Measurements from ENCODE around the gene FOXO3. TPM values are rescaled to one million over a fixed set of nuclear protein-coding genes. Genes with fewer than 3 reads are reported as not detected.
A peak's percentile ranks its signal among the peaks of the same experiment; 100 is the strongest.
"Not testable (repeated sequence)": the region's sequence is repeated elsewhere in the genome, so short reads cannot be mapped to it uniquely, and the experiment has no call there.

Gene FOXO3
- 29.3 TPM for total RNA-seq

DNA sequence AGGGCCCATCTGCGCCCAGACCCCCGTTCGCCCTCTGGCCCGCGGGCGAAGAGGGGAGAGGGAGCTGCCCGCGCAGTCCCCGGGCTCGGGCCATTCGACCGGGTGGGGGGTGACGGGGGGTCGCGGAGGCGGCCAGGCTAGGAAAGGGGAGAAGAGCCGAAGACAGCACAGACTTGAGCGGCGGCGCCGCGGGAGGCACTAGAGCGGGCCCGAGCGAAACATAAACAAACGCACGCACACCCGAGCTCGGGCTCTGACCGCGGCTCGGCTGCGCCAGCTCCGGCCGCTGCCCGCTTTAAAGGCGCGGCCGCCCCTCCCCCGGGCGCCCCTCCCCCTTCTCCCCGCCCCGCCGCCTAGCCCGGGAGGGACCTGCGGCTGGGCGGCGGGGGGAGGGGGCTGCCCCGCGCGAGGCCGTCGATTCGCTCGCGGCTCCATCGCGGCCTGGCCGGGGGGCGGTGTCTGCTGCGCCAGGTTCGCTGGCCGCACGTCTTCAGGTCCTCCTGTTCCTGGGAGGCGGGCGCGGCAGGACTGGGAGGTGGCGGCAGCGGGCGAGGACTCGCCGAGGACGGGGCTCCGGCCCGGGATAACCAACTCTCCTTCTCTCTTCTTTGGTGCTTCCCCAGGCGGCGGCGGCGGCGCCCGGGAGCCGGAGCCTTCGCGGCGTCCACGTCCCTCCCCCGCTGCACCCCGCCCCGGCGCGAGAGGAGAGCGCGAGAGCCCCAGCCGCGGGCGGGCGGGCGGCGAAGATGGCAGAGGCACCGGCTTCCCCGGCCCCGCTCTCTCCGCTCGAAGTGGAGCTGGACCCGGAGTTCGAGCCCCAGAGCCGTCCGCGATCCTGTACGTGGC is at the start of gene FOXO3:
TSS of gene FOXO3 (plus strand) at position 455 of the 846 bp plus-strand sequence. CDS start at position 747, 292 bp downstream.
- peak; percentile 66 for ATAC-seq

DNA sequence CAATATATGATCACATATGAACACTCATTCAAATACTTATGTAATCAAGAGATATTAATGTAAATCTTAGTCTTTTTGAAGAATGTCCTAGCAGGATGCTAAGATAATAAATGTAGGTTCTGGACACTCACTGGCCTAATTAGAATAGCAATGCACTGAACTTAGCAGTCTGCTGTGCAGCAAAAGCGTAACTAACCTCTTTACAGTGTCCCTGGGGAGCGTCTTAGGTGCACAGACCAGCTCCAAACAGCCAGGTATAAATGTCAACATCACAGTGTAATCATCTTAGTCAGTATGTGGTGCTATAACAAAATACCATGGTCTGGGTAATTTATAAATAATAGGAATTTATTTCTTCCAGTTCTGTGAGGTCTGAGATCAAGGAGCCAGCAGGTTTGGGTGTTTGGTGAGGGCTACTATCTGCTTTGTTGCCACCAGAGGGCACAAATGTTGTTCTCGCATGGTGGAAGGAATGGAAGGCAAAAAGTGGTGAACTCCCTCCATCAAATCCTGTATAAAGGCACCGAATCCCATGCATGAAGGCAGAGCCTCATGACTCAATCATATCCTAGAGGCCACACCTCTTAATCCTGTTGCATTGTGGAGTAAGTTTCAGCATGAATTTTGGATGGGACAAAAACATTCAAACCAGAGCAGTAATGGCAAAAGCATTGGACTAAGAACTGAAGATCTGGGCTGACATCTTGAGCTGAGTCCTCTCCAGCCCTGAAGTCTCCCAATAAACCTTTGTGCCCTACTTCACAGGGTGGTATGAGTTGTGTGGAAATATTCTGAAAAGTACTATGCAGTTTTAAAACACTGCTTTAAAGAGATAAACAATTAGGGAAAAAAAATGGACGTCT is 41.8 kb upstream of the FOXO3 start:
- peak; percentile 48 for ATAC-seq

DNA sequence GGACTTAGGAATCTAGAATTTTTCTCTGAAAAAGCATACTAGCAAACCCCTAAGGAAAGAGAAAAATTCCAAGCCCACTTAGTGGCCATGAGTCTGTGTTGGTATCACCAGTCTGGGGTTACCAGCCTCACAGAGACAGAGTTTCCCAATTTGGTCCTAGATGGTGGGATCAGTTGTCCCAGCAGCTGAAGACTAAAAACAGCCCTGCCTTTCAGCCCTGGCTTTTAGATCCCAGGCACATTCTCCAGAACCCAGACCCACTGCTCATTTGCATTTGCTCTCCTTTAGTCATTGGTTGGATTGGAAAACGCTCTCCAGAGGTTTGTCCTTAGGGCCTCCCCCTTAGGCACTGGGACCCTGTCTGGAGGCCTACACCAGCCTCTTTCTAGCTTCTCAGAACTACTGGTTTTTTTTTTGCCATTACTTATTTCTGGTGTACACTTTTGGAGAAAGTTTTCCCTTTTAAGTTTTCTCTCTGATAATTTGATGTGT is 39.1 kb upstream of the FOXO3 start:
- no peak for ATAC-seq

DNA sequence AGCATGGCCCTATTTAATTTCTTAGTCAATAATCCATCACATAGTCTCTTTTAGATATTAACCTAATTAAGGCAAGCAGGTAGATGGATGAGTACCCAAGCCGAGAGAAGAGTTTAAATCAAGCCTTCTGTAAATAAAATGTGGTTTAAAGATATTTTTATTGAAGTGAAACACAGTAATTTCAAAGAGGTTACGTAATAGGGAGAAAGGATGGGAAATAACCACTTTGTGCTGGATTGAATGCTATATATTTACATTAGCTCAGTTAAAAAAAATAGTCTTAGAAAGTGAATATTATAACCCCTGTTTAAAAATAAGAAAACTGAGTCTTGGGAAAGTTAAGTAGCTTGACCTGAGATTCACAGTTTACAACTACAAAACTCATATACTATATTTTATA is 37.0 kb upstream of the FOXO3 start:
- no peak for ATAC-seq

DNA sequence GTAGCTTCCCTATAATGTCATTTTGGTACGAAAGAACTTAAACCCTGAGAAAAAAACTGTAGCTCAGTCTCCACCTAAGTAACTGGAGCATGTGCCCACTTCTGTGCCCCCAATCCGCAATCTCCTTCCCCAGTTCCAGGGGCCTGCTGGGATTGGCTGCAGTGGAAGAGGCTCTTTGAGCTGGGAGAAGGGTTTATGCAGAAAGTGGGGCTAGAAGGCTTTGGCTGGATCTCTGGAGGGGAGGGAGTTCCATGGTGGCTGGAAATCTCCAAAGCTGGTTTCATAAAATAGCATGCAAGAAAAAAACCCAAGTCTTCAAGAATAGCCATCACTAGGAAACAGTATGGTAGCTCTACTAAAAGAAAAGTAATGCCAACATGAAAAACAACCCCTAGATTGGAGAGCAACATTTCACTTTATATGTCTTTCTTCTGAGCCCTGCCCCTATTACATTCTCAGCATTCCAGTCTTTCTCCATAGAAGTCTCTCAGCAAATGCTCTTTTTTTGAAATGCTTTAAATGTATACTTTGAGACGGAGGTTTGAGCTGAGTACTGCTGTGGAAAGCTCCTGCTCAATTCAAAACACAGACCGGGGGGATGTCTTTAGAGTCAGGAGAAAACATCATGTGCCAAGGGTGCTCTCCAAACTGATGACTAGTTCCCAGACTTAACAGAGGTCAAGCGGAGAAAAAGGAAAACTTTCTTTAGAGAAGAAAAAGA is 36.0 kb upstream of the FOXO3 start:
- ATAC-seq, result no peak

DNA sequence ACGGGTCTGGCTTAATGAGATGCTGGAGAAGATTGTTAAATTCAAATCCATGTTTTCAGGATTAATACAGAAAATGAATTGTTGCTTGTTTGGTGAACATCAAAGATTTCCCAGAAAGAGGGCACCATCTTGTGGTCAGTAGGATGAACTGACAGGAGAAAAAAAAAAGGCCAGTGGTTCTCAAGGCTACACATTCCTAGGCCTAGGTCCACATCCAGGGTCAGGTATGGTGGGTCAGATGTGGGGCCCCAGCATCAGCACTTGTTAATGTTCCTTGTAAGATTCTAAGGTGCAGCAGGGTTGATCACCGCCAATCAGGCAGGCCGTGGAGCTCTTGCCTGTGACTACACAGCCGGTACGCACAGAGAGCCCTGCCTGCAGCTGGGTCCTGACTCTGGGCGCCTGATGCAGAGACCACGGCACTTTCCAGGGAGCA is 34.0 kb upstream of the FOXO3 start:
- ATAC-seq, result peak; percentile 36

DNA sequence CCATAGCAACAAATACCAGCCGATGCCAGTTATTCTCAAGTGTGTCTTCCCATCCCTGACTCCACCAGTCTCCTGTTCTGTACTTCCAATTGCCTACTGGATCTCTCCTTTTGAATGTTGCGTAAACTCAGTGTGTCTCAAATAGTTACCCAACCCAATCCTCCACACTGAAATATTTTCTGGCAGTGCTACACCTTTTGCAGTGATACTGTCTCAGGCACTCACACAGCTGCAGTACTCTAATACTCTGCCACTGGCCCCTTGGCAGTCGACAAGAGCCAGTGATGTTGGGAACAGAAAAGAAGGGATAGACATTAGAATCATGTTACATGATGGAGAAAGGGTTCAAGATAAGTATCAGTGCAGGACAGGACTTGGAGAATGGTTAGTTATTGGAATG is 31.8 kb upstream of the FOXO3 start:
- ATAC-seq, result no peak

DNA sequence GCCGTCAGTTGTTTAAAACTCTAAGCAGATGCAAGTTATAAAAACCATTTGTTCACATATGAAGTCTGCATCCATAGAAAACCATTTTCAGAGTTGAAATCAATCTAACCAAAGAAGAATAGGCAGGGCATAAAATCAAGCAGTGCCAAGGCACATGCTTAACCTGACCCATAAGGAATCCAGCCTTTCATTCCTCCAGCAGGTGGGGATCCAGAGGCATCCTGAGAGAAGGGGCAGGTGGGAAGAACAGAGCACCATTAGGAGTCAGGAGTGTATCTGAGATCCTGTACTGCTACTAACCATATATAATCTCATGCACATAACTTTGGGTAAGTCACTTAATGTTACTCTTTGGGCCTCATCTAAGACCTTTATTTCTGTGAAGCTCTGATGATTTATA is 29.4 kb upstream of the FOXO3 start:
- no peak for ATAC-seq

DNA sequence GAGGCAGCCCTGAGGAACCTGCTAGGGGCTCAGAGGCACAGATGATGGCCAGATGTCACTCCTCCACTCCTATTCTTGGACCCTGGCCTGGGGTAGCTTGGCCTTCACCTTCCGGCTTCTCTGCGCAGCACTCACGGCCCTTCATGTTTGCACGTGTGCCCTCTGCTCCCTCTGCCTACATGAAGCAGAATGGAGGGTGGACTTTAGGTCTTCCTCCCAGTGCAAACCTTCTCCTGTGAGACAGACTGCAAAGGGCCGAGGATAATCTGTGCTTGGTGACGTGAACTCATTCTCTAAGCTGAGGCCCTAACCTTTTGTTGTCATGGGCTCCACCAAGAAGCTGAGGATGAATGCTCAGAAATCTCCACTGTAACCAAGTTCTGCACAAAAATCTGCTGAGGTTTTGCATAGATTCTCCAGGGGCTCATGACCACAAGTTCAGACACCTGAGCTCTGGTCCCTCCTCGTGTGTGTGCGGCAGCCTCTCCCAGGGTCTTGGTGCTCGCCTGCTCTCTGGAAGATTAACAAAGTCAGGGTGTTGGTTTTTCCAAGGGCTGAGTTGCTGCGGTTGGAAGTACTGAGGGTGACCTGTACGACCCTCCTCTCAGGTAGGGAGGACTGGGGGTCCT is 25.5 kb upstream of the FOXO3 start:
- ATAC-seq, result no peak

DNA sequence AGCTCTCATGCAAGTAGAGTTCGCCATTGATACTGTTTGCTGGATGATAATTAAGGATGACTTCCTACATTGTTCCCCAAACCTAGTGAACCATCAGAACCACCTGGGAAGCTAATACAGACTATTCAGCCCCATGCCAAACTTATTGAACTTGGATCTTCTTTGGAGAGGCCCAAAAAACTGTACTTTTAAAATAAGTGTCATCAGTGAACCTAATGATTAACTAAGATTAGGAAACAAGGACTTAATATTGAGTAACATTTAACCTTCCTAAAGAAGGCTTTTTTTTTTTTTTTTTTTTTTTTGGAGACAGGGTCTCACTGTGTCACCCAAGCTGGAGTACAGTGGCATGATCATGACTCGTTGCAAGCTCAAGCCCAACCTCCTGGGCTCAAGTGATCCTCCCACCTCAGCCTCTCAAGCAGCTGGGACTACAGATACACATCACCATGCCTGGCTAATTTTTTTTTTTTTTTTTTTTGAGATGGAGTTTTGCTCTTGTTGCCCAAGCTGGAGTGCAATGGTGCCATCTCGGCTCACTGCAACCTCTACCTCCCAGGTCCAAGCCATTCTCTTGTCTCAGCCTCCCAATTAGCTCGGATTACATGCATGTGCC is 24.7 kb upstream of the FOXO3 start:
- ATAC-seq, result not testable (repeated sequence)

DNA sequence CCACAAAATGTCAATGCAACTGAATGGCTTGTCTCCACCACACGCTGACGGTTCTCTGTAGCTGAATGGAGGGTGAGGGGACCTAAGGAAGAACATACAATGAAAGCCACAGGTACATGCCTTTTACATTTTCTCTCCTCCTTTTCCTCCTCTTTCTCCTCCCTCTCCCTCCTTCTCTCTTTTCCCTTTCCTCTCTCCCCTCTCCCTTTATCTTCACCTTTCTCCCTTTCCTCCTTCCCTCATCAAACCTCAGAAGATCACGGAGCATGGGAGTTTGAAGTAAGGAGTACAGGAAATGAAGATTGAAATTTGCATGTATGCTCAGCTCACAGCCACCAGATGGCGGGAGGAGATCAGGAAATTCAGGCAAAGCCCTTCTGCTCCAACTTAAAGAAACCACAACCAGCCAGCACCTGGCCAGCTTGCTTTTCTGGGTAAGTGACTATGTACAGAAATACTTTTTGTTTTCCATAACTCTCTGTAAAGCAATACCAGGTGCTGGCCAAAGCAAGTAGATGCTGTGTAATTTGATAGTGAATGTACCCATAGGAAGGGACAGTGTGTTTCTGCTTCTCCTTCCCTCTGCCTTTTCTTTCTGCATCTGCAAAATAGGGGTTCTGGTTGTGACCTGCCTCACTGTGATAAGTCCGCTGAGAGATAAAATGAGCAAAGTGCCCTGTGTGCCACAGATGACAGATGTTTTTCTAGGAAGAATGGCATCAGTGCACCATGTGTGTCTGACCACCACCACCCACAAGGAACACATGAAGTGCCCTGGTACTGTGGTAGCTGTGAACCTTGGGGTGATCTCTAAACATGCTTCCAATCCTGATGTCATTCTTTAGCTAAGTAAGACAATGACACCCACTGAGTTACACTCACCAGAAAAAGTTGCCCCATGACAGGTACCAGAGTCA is 18.6 kb upstream of the FOXO3 start:
- ATAC-seq, result peak; percentile 88

DNA sequence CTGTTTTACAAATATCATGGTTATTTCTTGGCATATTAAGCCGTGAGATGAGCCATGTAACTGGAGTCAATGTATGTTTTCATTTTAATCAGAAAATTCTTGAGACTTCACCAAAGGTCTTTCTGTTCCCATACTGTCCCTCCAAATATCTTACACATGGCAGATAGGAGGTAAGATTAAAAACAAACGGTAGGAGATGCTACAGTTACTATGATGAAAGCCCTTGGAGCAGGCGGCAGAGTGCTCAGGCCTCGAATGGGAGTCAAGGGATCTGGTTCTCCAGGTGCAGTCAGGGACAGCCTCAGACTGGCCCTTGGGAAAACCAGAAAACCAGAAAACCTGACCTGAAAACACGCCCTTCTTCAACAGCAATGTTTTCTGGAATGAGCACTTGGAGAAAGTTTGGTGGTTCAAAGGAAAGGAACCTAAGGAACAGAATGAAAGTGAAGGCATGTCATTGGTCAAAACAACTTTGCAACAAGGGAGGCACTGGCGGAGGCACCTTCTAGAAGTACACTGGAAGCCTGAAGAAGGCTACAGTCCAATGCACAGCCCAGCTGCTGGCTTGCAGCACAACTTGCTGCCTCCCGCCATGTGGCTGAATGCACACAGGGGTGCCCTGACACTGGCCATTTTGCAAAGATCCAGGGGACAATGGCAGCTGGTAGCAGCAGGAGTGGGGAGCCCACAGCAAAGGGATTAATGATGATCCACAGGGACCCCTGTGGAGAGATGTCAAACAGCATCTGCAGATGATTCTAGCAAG is 17.4 kb upstream of the FOXO3 start:
- no peak for ATAC-seq

DNA sequence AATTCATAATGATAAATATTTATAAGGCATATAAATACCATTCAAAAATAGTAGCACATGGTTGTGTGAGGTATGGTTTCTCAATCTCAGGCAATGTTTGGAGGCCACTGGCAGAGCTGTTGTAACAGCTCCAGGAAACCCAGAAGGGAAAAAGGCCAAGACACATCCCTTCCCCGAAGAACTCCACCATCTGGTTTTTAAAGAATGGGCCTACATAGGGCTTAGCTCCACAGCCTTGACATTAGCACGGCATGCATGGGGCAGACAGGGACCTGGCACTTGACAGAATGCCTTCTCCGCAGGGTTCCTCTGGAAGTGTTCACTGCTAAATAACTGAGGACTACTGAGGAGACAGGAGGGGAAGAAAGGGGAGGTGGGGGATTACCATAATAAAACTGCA is 16.1 kb upstream of the FOXO3 start:
- no peak for ATAC-seq

DNA sequence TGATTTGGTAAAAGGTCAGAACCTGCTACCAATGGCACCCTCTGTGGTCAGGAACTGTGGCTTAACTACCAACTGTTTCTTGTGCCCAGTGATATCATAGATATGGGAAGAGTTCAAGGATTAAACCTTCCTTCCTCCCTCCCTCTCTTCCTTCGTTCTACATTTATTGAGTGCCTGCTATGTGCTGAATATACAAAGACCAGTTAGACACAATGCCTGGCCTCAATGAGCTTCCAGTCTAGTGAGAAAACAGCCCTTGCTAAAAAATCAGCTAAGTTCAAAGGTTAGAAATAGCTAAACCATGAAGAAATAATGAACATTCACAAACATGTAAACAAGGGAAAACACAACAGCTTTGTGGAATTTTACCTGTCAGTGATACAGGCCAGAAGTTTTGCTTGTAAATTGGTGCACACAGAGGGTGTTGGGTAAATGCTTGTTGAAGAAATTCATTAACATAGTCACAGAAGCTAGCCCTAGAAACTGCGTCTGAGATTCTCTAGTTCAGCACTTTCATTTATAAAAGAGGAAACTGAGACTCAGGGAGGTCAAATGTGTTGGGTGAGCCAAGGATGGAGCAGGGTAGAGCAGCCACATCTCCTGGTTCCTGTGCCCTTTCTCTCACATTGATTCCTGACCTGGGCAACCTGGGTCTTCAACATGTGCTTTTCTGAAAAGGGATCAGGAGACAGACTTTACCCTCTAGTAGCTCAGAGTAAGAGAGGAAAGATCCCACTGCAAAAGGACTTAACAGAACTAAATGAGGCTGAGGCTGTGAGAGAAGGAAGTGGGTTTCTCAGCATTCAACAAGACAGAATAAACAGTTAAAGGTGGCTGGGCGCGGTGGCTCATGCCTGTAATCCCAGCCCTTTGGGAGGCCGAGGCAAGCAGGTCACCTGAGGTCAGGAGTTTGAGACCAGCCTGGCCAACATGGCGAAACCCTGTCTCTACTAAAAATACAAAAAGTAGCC is 14.4 kb upstream of the FOXO3 start:
- ATAC-seq, result no peak

DNA sequence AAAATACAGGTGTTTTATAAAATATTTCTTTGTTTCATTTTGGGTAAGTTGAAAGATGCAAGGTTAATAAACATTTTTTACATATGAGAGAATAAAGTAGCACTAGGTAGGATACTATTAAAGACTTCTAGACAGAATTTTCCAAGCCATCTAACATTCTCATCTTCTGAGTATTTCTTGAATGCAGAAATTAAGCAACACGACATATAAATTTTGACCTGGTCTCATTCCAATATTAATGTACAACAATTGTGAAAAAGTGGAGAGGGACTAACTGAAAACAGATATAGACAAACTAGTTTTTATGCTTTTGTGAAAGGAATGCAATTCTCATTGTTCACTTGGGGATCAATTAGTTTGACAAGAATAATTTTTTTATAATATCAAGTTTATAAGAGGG is 11.5 kb upstream of the FOXO3 start:
- ATAC-seq, result no peak

DNA sequence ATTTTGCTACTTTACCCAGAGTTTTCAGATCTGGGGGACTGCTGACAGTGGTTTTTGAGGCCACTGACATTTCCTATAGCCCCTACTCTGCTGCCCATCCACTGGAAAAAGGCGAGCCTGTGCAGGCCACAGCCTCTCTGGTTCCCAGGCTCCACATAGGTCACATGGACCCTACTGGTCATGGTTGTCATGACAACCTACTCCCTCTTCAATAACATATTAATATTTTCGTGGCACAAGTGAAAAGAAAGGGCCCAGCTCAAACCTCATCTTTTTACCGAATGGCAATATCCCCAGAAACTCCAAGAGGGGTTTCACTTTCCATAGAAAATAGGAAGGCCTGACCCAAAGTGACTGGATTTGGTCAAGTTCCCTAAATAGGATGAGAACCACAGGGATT is 11.0 kb upstream of the FOXO3 start:
- ATAC-seq, result no peak

DNA sequence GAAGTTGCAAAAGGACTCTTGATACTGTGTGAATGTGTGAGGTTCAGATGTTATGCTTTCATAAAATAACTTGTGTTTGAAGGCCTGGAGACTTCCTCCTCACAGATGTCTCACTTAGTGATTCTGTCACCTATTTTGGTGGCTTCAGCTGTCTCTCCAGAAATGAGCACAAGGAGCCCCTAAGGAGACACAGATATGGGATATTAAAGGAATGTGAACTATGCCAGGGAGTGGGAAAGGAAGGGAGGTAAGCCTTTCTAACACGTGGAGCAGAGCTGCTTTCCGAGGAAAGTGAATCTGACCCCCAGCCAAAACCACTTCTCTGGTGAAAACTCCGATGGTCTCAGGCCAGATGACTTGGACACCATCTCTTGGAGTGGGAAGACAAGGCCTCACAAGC is 10.5 kb upstream of the FOXO3 start:
- no peak for ATAC-seq

DNA sequence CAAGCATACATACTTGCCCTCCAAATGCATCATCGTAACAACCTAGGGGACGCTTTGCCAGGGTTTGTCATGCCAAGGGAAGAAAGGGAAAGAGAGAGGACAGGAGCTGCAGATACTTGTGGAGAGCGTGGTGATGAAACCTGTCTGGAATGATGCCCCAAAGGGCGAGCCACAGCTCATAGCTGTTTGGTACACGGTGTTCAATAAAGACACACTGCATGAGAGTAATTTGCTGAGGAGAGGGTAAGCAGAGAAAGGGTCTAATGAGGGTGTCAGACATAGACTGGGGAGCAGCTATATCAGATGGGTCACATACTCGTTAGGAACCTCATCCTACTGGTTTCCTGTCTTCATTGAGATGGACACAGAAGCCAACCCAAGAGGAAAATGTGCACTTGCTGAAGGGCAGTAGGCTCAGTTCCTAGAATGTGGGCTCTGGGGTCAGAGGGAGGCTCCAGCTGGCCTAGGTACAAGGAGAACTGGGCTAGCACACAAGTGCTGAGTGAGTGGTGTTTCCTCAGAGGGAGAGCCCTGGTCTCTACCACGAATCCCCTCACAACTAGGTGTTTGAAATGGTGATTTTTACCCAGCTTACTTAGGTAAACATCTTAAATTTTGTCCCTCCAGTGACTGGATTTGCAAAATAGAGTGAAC is 5.2 kb upstream of the FOXO3 start:
- ATAC-seq, result no peak
